GM21526 (cell line): Measurements from ENCODE around the gene CSRP1.
"Not testable (repeated sequence)": the region's sequence is repeated elsewhere in the genome, so short reads cannot be mapped to it uniquely, and the experiment has no call there.

ENCODE experiments used
- ATAC-seq: cut with Tn5 transposase; IDR thresholded peaks from one replicate; pipeline ENCODE4 v1.9.1; 2021; ENCODE audit warnings: moderate library complexity; ENCODE audit not compliant: unreplicated experiment, low FRiP score

CSRP1 gene

GRCh38 chr1:201538612-201539551, 32.0 kb upstream of the CSRP1 start, which contains the start of gene NAV1:
TSS of gene NAV1 (plus strand) at chr1:201539127. CDS start at chr1:201622885, 83,758 bp downstream.
- no peak for ATAC-seq

GRCh38 chr1:201537891-201538611, 31.1 kb upstream of the CSRP1 start:
- ATAC-seq = no peak

GRCh38 chr1:201537467-201537866, 30.5 kb upstream of the CSRP1 start:
- ATAC-seq = no peak

- no peak for ATAC-seq
These were observed 30.1 kb upstream of the CSRP1 start for GRCh38 chr1:201537028-201537427.

- ATAC-seq = no peak
These were observed 29.6 kb upstream of the CSRP1 start for GRCh38 chr1:201536558-201536957.

- ATAC-seq = no peak
These were observed 29.0 kb upstream of the CSRP1 start for GRCh38 chr1:201535919-201536245.

- ATAC-seq = no peak
These were observed 28.4 kb upstream of the CSRP1 start for GRCh38 chr1:201535046-201535918.

- ATAC-seq = no peak
These were observed 26.9 kb upstream of the CSRP1 start for GRCh38 chr1:201533836-201534235.

GRCh38 chr1:201531551-201532425, 24.9 kb upstream of the CSRP1 start:
- no peak for ATAC-seq

- ATAC-seq = no peak
These were observed 24.0 kb upstream of the CSRP1 start for GRCh38 chr1:201530741-201531531.

- no peak for ATAC-seq
These were observed 21.8 kb upstream of the CSRP1 start for GRCh38 chr1:201528631-201529252.

GRCh38 chr1:201527879-201528278, 21.0 kb upstream of the CSRP1 start:
- no peak for ATAC-seq

- ATAC-seq = no peak
These were observed 18.4 kb upstream of the CSRP1 start for GRCh38 chr1:201525193-201525778.

- not testable (repeated sequence) for ATAC-seq
These were observed 13.2 kb upstream of the CSRP1 start for GRCh38 chr1:201520046-201520575.

GRCh38 chr1:201518071-201518470, 11.1 kb upstream of the CSRP1 start:
- ATAC-seq = no peak

GRCh38 chr1:201517631-201518030, 10.7 kb upstream of the CSRP1 start:
- ATAC-seq = no peak

GRCh38 chr1:201516511-201517127, 9.7 kb upstream of the CSRP1 start:
- ATAC-seq = no peak
